HTR-8/SVneo (cell line): Measurements from ENCODE around the gene MMP24.
A peak's percentile ranks its signal among the peaks of the same experiment; 100 is the strongest.
"Not testable (repeated sequence)": the region's sequence is repeated elsewhere in the genome, so short reads cannot be mapped to it uniquely, and the experiment has no call there.

ENCODE experiments used
- DNase-seq: peaks from one replicate; pipeline ENCODE4 v3.0.0; 2011; ENCODE audit warnings: low spot score, mixed read lengths; ENCODE audit not compliant: insufficient read length
- FAIRE-seq: peaks from 2 replicates; lab custom pipeline; 2011; peaks lifted over from hg19 to GRCh38; lab: Jason Lieb, UNC

MMP24 gene

DNA sequence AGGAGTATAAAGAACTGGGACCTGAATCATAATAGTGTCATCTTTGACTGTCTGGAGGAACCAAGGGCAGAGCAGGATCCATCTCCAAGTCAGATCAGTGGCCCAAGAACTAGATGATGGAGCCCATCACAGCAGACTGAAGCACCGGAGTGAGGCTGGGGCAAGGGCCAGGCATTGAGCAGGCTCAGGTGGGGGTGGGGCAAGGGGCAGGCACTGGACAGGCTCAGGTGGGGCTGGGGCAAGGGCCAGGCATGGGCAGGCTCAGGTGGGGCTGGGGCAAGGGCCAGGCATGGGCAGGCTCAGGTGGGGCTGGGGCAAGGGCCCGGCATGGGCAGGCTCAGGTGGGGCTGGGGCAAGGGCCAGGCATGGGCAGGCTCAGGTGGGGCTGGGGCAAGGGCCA lies 26.1 kb downstream of the MMP24 start:
- DNase-seq, FAIRE-seq: not testable (repeated sequence)

DNA sequence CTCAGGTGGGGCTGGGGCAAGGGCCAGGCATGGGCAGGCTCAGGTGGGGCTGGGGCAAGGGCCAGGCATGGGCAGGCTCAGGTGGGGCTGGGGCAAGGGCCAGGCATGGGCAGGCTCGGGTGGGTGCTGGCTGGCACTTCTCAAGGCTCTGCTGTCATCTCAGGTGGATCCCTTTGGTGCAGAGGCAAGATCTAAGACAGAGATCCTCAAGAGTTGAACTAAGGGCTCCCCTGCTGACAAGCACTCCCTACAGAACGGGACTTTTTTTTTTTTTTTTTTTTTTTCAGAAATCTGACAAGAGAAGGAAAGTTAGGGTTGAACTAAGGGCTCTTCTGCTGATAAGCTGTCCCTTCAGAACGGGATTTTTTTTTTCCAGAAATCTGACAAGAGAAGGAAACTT lies 26.5 kb downstream of the MMP24 start:
- no peak for FAIRE-seq
- DNase-seq, result no peak

DNA sequence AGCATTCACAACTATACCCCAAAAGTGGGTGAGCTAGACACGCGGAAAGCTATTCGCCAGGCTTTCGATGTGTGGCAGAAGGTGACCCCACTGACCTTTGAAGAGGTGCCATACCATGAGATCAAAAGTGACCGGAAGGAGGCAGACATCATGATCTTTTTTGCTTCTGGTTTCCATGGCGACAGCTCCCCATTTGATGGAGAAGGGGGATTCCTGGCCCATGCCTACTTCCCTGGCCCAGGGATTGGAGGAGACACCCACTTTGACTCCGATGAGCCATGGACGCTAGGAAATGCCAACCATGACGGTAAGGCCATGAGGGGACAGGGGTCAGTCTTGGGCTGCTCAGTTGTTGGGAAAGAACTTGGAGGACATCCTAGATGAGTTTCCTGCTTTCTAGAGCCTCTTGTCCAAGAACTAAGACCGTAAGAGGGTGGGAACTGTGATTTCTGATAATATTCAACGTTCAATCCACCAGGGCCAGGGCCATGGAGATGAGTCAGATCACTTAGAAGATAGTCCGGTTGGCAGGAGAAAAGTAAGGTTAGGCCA lies 28.0 kb downstream of the MMP24 start:
- DNase-seq (no peak), FAIRE-seq (no peak)

DNA sequence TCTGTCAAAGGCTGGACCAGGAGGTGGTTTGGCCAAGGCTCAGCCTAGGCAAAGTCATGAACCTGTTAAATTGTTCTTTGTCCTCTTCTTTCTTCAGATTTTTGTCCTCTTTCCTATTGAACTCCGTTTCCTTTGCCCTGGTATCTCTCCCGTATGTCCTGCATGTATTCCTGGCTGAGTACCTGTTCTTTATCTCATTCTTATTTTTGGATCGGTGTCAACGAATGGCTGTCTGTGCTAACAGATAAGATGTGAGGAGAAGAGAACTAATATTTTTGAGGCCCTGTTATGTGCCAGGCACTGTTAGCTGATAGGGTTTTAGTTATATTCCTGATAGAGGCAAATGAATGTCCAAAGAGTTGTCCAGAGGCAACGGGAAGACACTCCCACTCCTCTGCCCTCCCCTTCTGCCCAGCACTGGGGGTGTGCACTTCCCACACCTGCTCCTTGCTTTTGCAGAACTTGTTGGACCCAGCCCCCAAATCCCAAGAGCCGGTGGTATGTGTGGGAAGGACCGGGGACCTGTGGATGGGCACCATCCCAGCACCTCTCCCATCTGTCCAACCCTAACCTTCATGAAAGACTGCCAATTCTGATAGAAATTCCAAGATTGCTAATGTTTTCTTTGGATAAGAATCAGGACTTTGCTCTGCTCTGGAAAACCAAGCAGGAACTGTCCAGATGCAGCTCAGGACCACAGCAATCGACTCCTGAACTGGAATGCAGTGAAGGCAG lies 30.9 kb downstream of the MMP24 start:
- DNase-seq (no peak), FAIRE-seq (no peak)

DNA sequence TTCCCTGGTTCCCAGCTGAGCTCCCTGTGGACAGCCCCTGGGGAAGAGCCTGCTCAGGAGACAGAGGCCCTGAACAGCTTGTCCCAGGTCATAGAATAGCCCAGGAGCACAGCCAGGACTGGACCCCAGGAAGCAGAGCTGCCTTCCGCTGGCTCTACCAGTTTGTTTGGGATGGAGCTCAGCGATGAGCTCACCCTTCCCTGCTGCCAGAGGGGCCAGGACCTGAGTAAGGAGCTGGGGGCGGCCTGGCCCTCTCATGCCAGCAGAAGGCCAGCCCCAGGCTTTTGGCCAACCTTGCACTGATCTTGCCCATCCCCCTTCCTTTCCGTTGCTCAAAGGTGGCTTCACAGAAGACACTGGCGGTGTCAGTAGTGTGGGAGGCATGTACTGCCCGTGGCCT lies 33.9 kb downstream of the MMP24 start:
- DNase-seq, result no peak
- peak; percentile 76 for FAIRE-seq

- not testable (repeated sequence) for FAIRE-seq, DNase-seq
These were observed 35.8 kb downstream of the MMP24 start for GRCh38 chr20:35262321-35262720.

DNA sequence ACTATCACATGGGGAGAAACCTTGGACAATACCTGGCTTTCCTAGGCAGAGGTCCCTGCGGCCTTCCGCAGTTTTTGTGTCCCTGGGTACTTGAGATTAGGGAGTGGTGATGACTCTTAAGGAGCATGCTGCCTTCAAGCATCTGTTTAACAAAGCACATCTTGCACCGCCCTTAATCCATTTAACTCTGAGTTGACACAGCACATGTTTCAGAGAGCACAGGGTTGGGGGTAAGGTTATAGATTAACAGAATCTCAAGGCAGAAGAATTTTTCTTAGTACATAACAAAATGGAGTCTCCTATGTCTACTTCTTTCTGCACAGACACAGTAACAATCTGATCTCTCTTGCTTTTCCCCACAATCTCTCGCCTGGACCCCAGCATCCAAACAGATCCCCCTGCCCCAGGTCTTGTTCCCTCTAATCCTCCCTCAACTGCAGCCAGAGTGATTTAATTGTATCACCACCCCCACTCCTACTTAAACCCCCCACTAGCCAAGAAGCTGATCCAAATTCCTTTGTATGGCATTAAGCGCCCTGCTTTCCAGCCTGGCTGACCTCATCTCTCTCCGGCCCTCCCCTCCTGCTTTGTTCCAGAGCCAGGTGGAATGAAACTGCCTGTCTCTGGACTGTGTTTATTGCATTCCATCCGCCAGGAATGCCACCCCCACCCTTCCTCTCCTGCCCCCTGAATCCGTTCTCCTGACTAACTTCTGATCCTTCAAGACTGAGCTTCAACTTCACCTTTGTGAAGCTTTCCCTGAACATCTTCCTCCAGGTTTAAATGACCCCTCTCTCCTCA lies 36.4 kb downstream of the MMP24 start:
- FAIRE-seq (peak; percentile 94), DNase-seq (peak; percentile 79)

DNA sequence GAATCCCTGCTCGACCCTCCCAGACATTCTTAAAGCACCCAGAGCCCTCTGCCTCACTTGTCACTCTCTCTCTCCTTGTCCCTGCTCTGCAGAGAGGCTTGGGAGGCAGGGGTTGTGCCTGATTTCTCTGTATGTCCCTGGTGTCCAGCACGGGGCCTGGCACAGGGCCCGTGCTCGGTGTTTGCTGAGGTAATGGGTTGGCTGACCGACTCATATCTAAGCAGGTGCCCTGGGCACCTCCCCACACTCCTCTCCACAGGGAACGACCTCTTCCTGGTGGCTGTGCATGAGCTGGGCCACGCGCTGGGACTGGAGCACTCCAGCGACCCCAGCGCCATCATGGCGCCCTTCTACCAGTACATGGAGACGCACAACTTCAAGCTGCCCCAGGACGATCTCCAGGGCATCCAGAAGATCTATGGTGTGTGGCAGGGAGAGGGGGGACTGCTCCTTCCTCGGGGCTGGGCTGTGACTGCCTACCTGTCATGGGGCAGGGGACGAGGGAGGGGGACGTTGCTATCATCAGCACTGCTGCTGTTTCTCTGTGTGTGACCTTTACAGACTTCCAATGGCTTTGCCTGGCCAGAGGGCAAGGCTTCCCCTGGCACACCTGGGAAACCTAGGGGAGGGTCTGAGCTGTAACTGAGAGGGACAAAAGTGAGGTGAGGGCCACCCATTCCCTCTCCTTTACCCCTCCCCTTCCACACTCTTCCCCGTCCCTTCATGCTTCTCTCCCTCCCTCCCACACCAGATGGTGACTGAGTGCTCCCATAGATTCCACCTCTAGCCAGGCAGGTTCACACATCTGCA lies 37.2 kb downstream of the MMP24 start:
- DNase-seq (no peak), FAIRE-seq (peak; percentile 4)

- DNase-seq, result peak; percentile 41
These were observed 38.3 kb downstream of the MMP24 start for GRCh38 chr20:35264755-35265154.

GRCh38 chr20:35267092-35267491 lies 40.6 kb downstream of the MMP24 start:
- no peak for FAIRE-seq
- DNase-seq, result no peak

More at GRCh38 chr20:35264755-35265154, 38.3 kb downstream of the MMP24 start:
- no peak for FAIRE-seq

DNA sequence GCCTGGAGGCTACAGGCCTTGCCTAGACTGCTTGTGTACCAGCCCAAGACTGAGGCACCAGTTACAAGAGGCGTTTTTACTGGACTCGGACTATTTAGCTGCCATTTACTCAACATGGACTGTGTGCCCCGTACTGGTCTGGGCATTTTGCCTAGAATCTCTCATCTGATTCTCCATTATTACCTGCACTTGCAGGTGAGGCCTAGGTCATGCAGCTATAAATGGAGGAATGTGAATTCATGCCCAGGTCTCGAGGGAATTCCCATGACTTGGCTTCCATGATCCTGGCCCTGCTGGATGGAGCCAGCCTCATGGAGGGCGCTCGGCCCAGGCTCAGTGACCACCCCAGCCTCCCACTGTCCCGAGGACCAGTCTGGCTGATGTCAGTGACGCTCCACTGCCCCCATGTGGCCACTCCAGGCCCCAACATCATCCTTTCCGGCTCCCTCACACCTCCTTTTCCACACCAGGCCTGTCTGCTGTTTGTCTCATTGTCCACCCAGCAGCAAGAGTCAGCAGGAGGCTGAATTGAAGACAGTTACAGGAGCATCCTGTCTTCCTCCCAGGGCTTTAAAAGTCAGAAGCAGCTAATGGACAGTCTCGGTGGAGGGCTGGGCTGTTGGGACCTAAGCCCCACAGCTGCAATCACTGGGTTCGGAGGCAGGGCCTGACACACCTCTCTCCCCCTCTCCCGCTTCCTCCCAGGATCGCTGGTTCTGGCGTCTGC lies 42.7 kb downstream of the MMP24 start:
- DNase-seq (peak; percentile 82), FAIRE-seq (peak; percentile 92)

- FAIRE-seq, result no peak
- DNase-seq, result no peak
These were observed 43.8 kb downstream of the MMP24 start for GRCh38 chr20:35270021-35270902.

- no peak for DNase-seq
These were observed 44.8 kb downstream of the MMP24 start for GRCh38 chr20:35271073-35271882.

DNA sequence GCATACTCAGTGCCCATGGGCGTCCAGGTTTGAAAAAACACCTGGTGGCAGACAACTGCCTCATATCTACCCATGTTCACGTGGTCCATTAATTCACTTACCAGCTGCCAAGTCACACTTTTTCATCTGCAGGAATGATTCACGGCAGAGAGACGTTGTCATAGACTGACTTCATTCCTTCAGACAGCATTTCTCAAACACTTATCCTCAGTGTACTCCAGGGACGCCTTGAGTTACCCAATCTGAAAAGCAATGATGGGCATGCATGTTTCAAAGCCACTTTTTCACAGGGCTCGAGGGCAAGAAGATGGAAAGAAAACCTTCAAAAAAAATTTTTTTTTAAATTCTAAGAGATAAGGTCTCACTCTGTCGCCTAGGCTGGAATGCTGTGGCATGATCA lies 45.4 kb downstream of the MMP24 start:
- FAIRE-seq, result no peak
- DNase-seq, result no peak

More at GRCh38 chr20:35271073-35271882, 44.8 kb downstream of the MMP24 start:
- no peak for FAIRE-seq

DNA sequence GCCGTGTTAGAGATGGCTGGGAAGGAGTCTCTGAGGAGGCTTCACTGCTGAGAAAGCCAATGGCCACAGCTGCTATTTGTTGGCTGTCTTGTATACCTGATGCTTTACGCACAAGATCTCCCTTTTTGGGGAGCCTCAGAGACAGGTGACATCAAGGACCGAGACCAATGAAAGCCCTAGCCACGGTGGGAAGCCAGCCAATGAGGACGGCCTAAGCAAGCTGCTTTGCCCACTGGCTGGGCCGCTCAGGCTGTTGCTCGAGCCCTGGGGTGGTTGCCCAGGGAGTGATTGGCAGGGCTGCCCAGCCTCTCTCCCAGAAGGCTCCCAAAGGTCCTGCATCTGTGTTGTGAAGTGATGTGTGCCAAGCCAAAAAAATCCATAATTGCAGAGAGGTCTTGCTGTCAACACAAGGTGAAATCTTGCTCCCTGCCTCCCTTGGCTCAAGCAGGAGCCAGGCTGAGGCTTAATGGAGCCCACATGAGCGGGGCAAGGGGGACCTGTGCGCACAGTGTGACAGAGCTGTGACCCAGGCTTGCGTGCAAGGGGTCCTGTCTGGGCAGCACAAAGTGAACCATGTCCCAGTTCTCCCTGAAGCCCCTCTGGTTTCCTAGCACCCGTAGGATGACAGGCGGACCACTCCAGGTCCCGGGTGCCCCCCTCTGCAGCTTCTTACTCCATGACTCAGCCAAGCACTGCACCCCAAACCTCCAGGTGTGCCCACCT lies 47.1 kb downstream of the MMP24 start:
- FAIRE-seq, result no peak

DNA sequence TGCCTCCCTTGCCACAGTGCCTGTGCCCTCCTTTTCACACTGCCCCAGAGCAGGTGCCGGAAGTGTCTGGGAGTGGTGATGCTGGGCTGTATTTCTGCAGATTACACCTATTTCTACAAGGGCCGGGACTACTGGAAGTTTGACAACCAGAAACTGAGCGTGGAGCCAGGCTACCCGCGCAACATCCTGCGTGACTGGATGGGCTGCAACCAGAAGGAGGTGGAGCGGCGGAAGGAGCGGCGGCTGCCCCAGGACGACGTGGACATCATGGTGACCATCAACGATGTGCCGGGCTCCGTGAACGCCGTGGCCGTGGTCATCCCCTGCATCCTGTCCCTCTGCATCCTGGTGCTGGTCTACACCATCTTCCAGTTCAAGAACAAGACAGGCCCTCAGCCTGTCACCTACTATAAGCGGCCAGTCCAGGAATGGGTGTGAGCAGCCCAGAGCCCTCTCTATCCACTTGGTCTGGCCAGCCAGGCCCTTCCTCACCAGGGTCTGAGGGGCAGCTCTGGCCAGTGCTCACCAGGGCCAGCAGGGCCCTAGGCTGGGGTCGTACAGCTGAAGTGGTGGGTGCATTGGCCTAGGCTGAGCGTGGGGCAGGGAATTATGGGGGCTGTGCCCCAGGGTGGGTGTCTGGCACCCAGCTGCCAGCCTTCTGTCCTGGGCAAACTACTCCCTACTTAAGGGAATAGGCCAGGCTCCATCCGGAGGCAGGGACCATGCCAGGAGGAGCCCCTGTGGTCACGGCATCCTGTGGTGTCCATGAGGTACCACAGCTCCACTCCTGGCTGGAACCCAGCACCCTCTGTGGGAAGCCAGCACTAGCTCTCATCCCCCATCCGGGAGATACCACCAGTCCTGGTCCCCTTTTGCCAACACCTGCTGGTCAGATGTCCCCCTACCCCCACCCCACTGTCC lies 47.9 kb downstream of the MMP24 start:
- DNase-seq (no peak), FAIRE-seq (no peak)

More for the DNA sequence above, 47.1 kb downstream of the MMP24 start:
- no peak for DNase-seq
